H1 (cell line): ENCODE data around the gene ZNF302. TPM values are rescaled to one million over a fixed set of nuclear protein-coding genes. Genes with fewer than 3 reads are reported as not detected.

Experiments used
- CTCF ChIA-PET: fragments of 300-600 bp; sonication (Branson Sonifier 250); formaldehyde crosslinking; loops from one replicate; lab custom pipeline; 2021; ENCODE audit not compliant: partially characterized antibody; lab: Charles Lee
- POLR2A ChIA-PET: fragments of 300-600 bp; sonication (Branson Sonifier 250); formaldehyde crosslinking; loops from one replicate; lab custom pipeline; 2021; ENCODE audit warnings: inconsistent platforms; ENCODE audit not compliant: partially characterized antibody; lab: Charles Lee
- DNase-seq, 2 experiments: peaks; one replicate each; pipeline versions ENCODE4 v3.0.0 to v3.0.0-alpha.2; 2010 to 2022; ENCODE audit warnings: low spot score in 2 of 2, low read depth in 1 of 2, mixed read lengths in 1 of 2
- FAIRE-seq: peaks from 2 replicates; lab custom pipeline; 2011; peaks lifted over from hg19 to GRCh38; lab: Jason Lieb, UNC
- H2AFZ ChIP-seq: 2 replicates; pipeline ENCODE4 v1.8.1; 2012; ENCODE audit warnings: low read length, inconsistent platforms
- H2AK5ac ChIP-seq: 2 replicates; pipeline ENCODE4 v1.6.1; 2013; ENCODE audit warnings: low read depth, low read length
- H2BK120ac ChIP-seq: replicated peaks from 2 replicates; pipeline ENCODE3; 2013; ENCODE audit warnings: low read depth, low read length, inconsistent platforms
- H2BK12ac ChIP-seq: 2 replicates; pipeline ENCODE4 v1.6.1; 2013; ENCODE audit warnings: low read depth, low read length
- H2BK15ac ChIP-seq: 2 replicates; pipeline ENCODE4 v1.6.1; 2013; ENCODE audit warnings: low read length
- H2BK20ac ChIP-seq: 2 replicates; pipeline ENCODE4 v1.6.1; 2013; ENCODE audit warnings: low read length
- H2BK5ac ChIP-seq: 2 replicates; pipeline ENCODE4 v1.6.1; 2013; ENCODE audit warnings: low read depth, low read length
- H3K14ac ChIP-seq: 2 replicates; pipeline ENCODE4 v1.6.1; 2013; ENCODE audit warnings: inconsistent platforms; ENCODE audit not compliant: insufficient read length
- H3K18ac ChIP-seq: 2 replicates; pipeline ENCODE4 v1.6.1; 2013; ENCODE audit warnings: low read length; ENCODE audit errors: extremely low read depth
- H3K23ac ChIP-seq: 2 replicates; pipeline ENCODE4 v1.6.1; 2013; ENCODE audit warnings: inconsistent platforms; ENCODE audit not compliant: insufficient read length
- H3K23me2 ChIP-seq: 2 replicates; pipeline ENCODE4 v1.6.1; 2013; ENCODE audit warnings: low read depth, low read length
- H3K27ac ChIP-seq: 2 replicates; pipeline ENCODE4 v1.6.1; 2011; ENCODE audit warnings: low read depth, low read length, inconsistent platforms
- H3K27me3 ChIP-seq, 4 experiments: replicated peaks in 1 of 4; 1 replicate in 1 of 4; 2 replicates in 3 of 4; pipeline versions ENCODE4 v1.6.1 to v1.8.1; 2011 to 2013; ENCODE audit warnings: low read length in 3 of 4, mild to moderate bottlenecking in 3 of 4, inconsistent platforms in 2 of 4, mixed read lengths in 2 of 4, moderate library complexity in 1 of 4; ENCODE audit not compliant: control insufficient read depth in 3 of 4, insufficient read depth in 3 of 4; ENCODE audit errors: extremely low read depth in 1 of 4
- H3K36me3 ChIP-seq, 4 experiments: 2 replicates each; pipeline versions ENCODE4 v1.6.1 to v1.8.1; 2011 to 2013; ENCODE audit warnings: mild to moderate bottlenecking in 4 of 4, low read length in 3 of 4, moderate library complexity in 2 of 4, control low read depth in 1 of 4, inconsistent platforms in 1 of 4; ENCODE audit not compliant: insufficient read depth in 4 of 4, control insufficient read depth in 2 of 4
- H3K4ac ChIP-seq: replicated peaks from 2 replicates; pipeline ENCODE3; 2013; ENCODE audit warnings: low read length, low read depth, mixed read lengths, inconsistent platforms; ENCODE audit not compliant: insufficient read length
- H3K4me1 ChIP-seq, 4 experiments: replicated peaks in 1 of 4; 1 replicate in 1 of 4; 2 replicates in 3 of 4; pipeline versions ENCODE4 v1.6.1 to v1.8.1; 2011 to 2013; ENCODE audit warnings: low read length in 3 of 4, inconsistent platforms in 2 of 4, mixed read lengths in 1 of 4; ENCODE audit not compliant: insufficient read depth in 4 of 4, control insufficient read depth in 3 of 4
- H3K4me2 ChIP-seq, 2 experiments: 2 replicates each; pipeline versions ENCODE4 v1.6.1 to v1.8.1; 2011 to 2013; ENCODE audit warnings: low read depth in 2 of 2, low read length in 2 of 2, control low read depth in 1 of 2, inconsistent platforms in 1 of 2, mild to moderate bottlenecking in 1 of 2; ENCODE audit not compliant: insufficient read depth in 1 of 2
- H3K4me3 ChIP-seq, 4 experiments: fragments of 200-600, 300-600 bp in 1 of 4; sonication (generic), shearing (Covaris generic), sonication (Bioruptor Twin) in 1 of 4; 2 replicates each; pipeline versions ENCODE4 v1.5.1 to v1.8.1; 2011 to 2016; ENCODE audit warnings: low read length in 4 of 4, low read depth in 3 of 4, control low read depth in 2 of 4, inconsistent platforms in 2 of 4, mild to moderate bottlenecking in 2 of 4, mixed read lengths in 1 of 4, moderate library complexity in 1 of 4; ENCODE audit not compliant: insufficient read depth in 2 of 4; ENCODE audit errors: extremely low read depth in 1 of 4
- H3K56ac ChIP-seq: replicated peaks from 2 replicates; pipeline ENCODE3; 2013; ENCODE audit warnings: low read depth, mild to moderate bottlenecking, mixed read lengths, low read length, inconsistent platforms; ENCODE audit not compliant: insufficient read length
- H3K79me1 ChIP-seq: 2 replicates; pipeline ENCODE4 v1.6.1; 2013; ENCODE audit warnings: low read depth, low read length, control low read depth
- H3K79me2 ChIP-seq, 2 experiments: 2 replicates each; pipeline versions ENCODE4 v1.6.1 to v1.8.1; 2012 to 2013; ENCODE audit warnings: low read length in 2 of 2, mild to moderate bottlenecking in 2 of 2, inconsistent platforms in 1 of 2; ENCODE audit not compliant: insufficient read depth in 2 of 2, control insufficient read depth in 1 of 2
- H3K9ac ChIP-seq, 4 experiments: replicated peaks in 1 of 4; 1 replicate in 1 of 4; 2 replicates in 3 of 4; pipeline versions ENCODE4 v1.6.1 to v1.8.1; 2011 to 2013; ENCODE audit warnings: low read depth in 3 of 4, low read length in 3 of 4, control low read depth in 2 of 4, mild to moderate bottlenecking in 2 of 4, moderate library complexity in 2 of 4, inconsistent platforms in 1 of 4; ENCODE audit errors: extremely low read depth in 1 of 4
- H3K9me3 ChIP-seq, 2 experiments: 2 replicates each; pipeline versions ENCODE4 v1.6.1 to v1.8.1; 2012 to 2013; ENCODE audit warnings: mild to moderate bottlenecking in 2 of 2, moderate library complexity in 2 of 2, control low read depth in 1 of 2, inconsistent platforms in 1 of 2, low read depth in 1 of 2, low read length in 1 of 2, mixed read lengths in 1 of 2; ENCODE audit not compliant: insufficient read depth in 2 of 2
- H4K20me1 ChIP-seq, 2 experiments: replicated peaks in 1 of 2; 2 replicates each; pipeline versions ENCODE3 to v1.8.1; 2011 to 2013; ENCODE audit warnings: inconsistent platforms in 2 of 2, low read length in 2 of 2, mild to moderate bottlenecking in 1 of 2; ENCODE audit not compliant: insufficient read depth in 2 of 2, control insufficient read depth in 1 of 2
- H4K5ac ChIP-seq: 2 replicates; pipeline ENCODE4 v1.6.1; 2013; ENCODE audit warnings: low read length, low read depth, mixed read lengths, inconsistent platforms; ENCODE audit not compliant: insufficient read length
- H4K8ac ChIP-seq: 2 replicates; pipeline ENCODE4 v1.8.0; 2013; ENCODE audit warnings: mild to moderate bottlenecking, moderate library complexity, low read length, inconsistent platforms; ENCODE audit not compliant: insufficient read depth; ENCODE audit errors: extremely low read depth
- H4K91ac ChIP-seq: replicated peaks from 2 replicates; pipeline ENCODE3; 2013; ENCODE audit warnings: low read length, mixed read lengths, inconsistent platforms; ENCODE audit not compliant: insufficient read length
- ATF3 ChIP-seq: IDR thresholded peaks from 2 replicates; pipeline ENCODE4 v1.6.1; 2011; ENCODE audit warnings: low read depth, mild to moderate bottlenecking, low read length; ENCODE audit not compliant: insufficient read depth
- BRCA1 ChIP-seq: IDR thresholded peaks from 2 replicates; pipeline ENCODE4 v1.6.1; 2012; ENCODE audit warnings: low read depth, low read length, improper control_type of control experiment
- CHD1 ChIP-seq: IDR thresholded peaks from 2 replicates; pipeline ENCODE4 v1.6.1; 2012; ENCODE audit warnings: low read depth, low read length, improper control_type of control experiment
- EP300 ChIP-seq, 2 experiments: IDR thresholded peaks; 1 replicate in 1 of 2; 2 replicates in 1 of 2; pipeline ENCODE4 v1.6.1; 2011 to 2012; ENCODE audit warnings: low read depth in 2 of 2, low read length in 2 of 2, mild to moderate bottlenecking in 2 of 2, borderline replicate concordance in 1 of 2, inconsistent platforms in 1 of 2, moderate library complexity in 1 of 2
- HDAC2 ChIP-seq, 2 experiments: fragments of 300-600 bp in 1 of 2; sonication (generic) in 1 of 2; IDR thresholded peaks; 2 replicates each; pipeline ENCODE4 v1.6.1; 2011 to 2012; ENCODE audit warnings: low read depth in 2 of 2, low read length in 2 of 2, mild to moderate bottlenecking in 2 of 2, moderate library complexity in 2 of 2, borderline replicate concordance in 1 of 2, inconsistent platforms in 1 of 2
- KDM1A ChIP-seq: fragments of 200-600, 300-600 bp; sonication (generic); IDR thresholded peaks from 2 replicates; pipeline ENCODE4 v1.7.1; 2016; ENCODE audit warnings: mild to moderate bottlenecking, low read length, borderline replicate concordance
- RAD21 ChIP-seq, 2 experiments: IDR thresholded peaks in 1 of 2; conservative IDR thresholded peaks in 1 of 2; 2 replicates each; pipeline ENCODE4 v1.6.1; 2011; ENCODE audit warnings: low read depth in 2 of 2, low read length in 2 of 2, improper control_type of control experiment in 1 of 2, inconsistent platforms in 1 of 2, mild to moderate bottlenecking in 1 of 2, moderate library complexity in 1 of 2
- SP2 ChIP-seq: IDR thresholded peaks from 2 replicates; pipeline ENCODE4 v1.6.1; 2012; ENCODE audit warnings: mild to moderate bottlenecking, low read length, inconsistent platforms
- TAF7 ChIP-seq: optimal IDR thresholded peaks from 2 replicates; pipeline ENCODE3; 2011; ENCODE audit warnings: low read depth, mild to moderate bottlenecking, inconsistent platforms, low read length, moderate library complexity, borderline replicate concordance
- TCF12 ChIP-seq: IDR thresholded peaks from 2 replicates; pipeline ENCODE4 v1.6.1; 2011; ENCODE audit warnings: low read depth, mild to moderate bottlenecking, low read length
- YY1 ChIP-seq: IDR thresholded peaks from 2 replicates; pipeline ENCODE4 v1.6.1; 2011; ENCODE audit warnings: low read depth, mild to moderate bottlenecking, low read length
- WGBS, 2 experiments: shearing (Covaris generic) in 1 of 2; methylation state at CpG; one replicate each; pipeline versions ENCODE4 v1.1.6 to v1.1.7; 2013 to 2015; ENCODE audit warnings: low lambda C conversion rate in 2 of 2, mixed read lengths in 2 of 2, inconsistent platforms in 1 of 2, low coverage in 1 of 2, missing lambda C conversion rate in 1 of 2; ENCODE audit not compliant: insufficient replicate concordance in 2 of 2, insufficient coverage in 1 of 2, insufficient read length in 1 of 2; ENCODE audit errors: extremely low coverage in 1 of 2, missing lambda C conversion rate in 1 of 2; 5-methylcytosine and 5-hydroxymethylcytosine counted together
- polyA plus RNA-seq, 7 experiments: library from polyadenylated mRNA; depleted of rRNA in 3 of 7; stranded (reverse) in 5 of 7; unstranded in 2 of 7; fragments of >200 nt in 5 of 7; fragments of 200-250 nt in 2 of 7; gene quantifications; 1 replicate in 5 of 7; 2 replicates in 1 of 7; 4 replicates in 1 of 7; pipeline versions ENCODE4 v1.2.1 to v1.2.3, GENCODE V29; 2011 to 2013; ENCODE audit warnings: missing spikeins in 2 of 7, mixed read lengths in 2 of 7
- total RNA-seq: library from RNA; stranded (reverse); fragmentation: NEBNext Ultra II Directional; extraction: Animal tissue kit (Norgen Biotek cat#: 25700); gene quantifications from 2 replicates; pipeline ENCODE4 v1.2.1, GENCODE V29; 2021

ZNF302 gene
- total and polyA plus RNA-seq, 2 of the 8 experiments (the other 6 are each of a cell fraction or from before 2014, with no cell fraction given), result 9.1 to 20.4 TPM

- H3K18ac ChIP-seq, result no peak overlapping the region
- no peaks in the 10 kb centered on the region for H3K79me2 ChIP-seq
- no peak overlapping the region for H3K56ac ChIP-seq
- WGBS, 2 experiments, result 79% methylated on average over 8 of the region's 10 CpGs; no CpG with 5 or more reads in 1 of the 2 experiments
- TF ChIP-seq BRCA1 (no peak), SP2 (no peak), HDAC2 (IDR thresholded peaks at IDR 0.05; ENCODE audit: borderline replicate concordance in 1 of 2, low read depth in 2 of 2, low read length in 2 of 2) (no peak), ATF3 (no peak), YY1 (no peak), TCF12 (no peak), RAD21 (IDR thresholded peaks at IDR 0.05 in 1 of 2, conservative IDR thresholded peaks at IDR 0.05 in 1 of 2; ENCODE audit: low read depth in 2 of 2, low read length in 2 of 2) (no peak), EP300 (IDR thresholded peaks at IDR 0.05; ENCODE audit: borderline replicate concordance in 1 of 2, low read depth in 2 of 2, low read length in 2 of 2) (no peak), TAF7 (no peak), KDM1A (no peak), CHD1 (no peak)
- no peak overlapping the region for H3K4me2 ChIP-seq
- POLR2A ChIA-PET, result no interaction called here
- no peak overlapping the region for H2BK12ac ChIP-seq
- H3K23me2 ChIP-seq, result no peaks in the 10 kb centered on the region
- H3K14ac ChIP-seq, result no peak overlapping the region
- no peak overlapping the region for H3K27ac ChIP-seq
- CTCF ChIA-PET, result interaction anchor here (1.6 kb wide), 1 partner anchor 68 kb away, joined by 3 read pairs; no protein-coding TSS in a partner anchor
- no peak overlapping the region for H4K8ac ChIP-seq
- H2BK120ac ChIP-seq, result no peak overlapping the region
- H2BK5ac ChIP-seq, result no peak overlapping the region
- H4K20me1 ChIP-seq, result no peaks in the 10 kb centered on the region
- H2BK20ac ChIP-seq, result no peak overlapping the region
- H3K9me3 ChIP-seq, result peaks cover 42 to 43% of the 10 kb centered on the region in 2 experiments
- H2BK15ac ChIP-seq, result no peak overlapping the region
- no peak overlapping the region for H4K5ac ChIP-seq
- H3K27me3 ChIP-seq, result no peaks in the 10 kb centered on the region
- H3K9ac ChIP-seq, result no peak overlapping the region
- no peaks in the 10 kb centered on the region for H3K4me1 ChIP-seq
- no peaks in the 10 kb centered on the region; the same call in 1 of the 2 replicates for H3K79me1 ChIP-seq
- no peak for FAIRE-seq
- H3K23ac ChIP-seq, result no peak overlapping the region
- no peak overlapping the region for H4K91ac ChIP-seq
- H2AFZ ChIP-seq, result no peak overlapping the region
- H3K36me3 ChIP-seq, result no peaks in the 10 kb centered on the region
- H3K4me3 ChIP-seq, result no peak overlapping the region
- H2AK5ac ChIP-seq, result no peak overlapping the region
- H3K4ac ChIP-seq, result no peak overlapping the region
- DNase-seq, result no peak
Measured at GRCh38 chr19:34644991-34645461, 32.5 kb upstream of the ZNF302 start.
